ENCODE data around the gene DCAF8.

Gene DCAF8

GRCh38 chr1:160186246-160186645 lies 76.1 kb downstream of the DCAF8 start:
- DNase-seq (ENCODE audit: low read depth in 1 of 2, low spot score in 1 of 2): no peak

DNA sequence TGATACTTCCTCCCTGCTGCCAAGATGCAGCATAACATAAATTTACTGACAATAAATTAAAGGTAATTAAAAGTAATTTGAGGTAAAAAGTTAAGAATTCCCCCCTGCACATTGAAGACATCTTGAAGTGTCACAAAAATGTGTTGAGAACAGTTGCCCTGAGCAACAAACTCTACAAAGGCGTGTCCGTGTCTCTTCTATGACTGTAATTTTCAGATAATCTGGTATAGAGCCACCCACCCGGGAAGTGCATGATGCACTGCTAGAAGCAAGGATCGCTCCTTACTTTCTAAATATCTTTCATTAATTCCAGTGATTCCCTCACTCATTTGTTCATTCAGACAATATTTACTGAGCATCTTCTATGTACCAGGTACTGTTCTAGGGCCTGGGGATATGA lies 83.0 kb downstream of the DCAF8 start:
- no peak overlapping the region for H3K27ac ChIP-seq (replicated peaks)
- DNase-seq (ENCODE audit: low read depth in 1 of 2, low spot score in 1 of 2): no peak
- H3K27me3 ChIP-seq (ENCODE audit: insufficient read depth, poor library complexity, severe bottlenecking): no peaks in the 10 kb centered on the region
- no peak overlapping the region for H3K4me3 ChIP-seq (replicated peaks; ENCODE audit: insufficient read depth, low read length)
- TF ChIP-seq CTCF (IDR thresholded peaks at IDR 0.05; ENCODE audit: insufficient read depth, low read length) (no peak), SPI1 (IDR thresholded peaks at IDR 0.05; ENCODE audit: borderline replicate concordance, low read depth) (no peak), GABPA (IDR thresholded peaks at IDR 0.05; ENCODE audit: low read depth) (no peak), REST (IDR thresholded peaks at IDR 0.05; ENCODE audit: insufficient replicate concordance, low read depth) (no peak), POLR2AphosphoS5 (IDR thresholded peaks at IDR 0.05; ENCODE audit: low read depth) (no peak)

More at GRCh38 chr1:160186246-160186645, 76.1 kb downstream of the DCAF8 start:
- Histone ChIP-seq H3K4me3 (replicated peaks; ENCODE audit: insufficient read depth, low read length) (no peak overlapping the region), H3K27ac (replicated peaks) (no peak overlapping the region), H3K27me3 (ENCODE audit: insufficient read depth, poor library complexity, severe bottlenecking) (no peaks in the 10 kb centered on the region)
- no peak for TF ChIP-seq GABPA (IDR thresholded peaks at IDR 0.05; ENCODE audit: low read depth)
- TF ChIP-seq POLR2AphosphoS5 (IDR thresholded peaks at IDR 0.05; ENCODE audit: low read depth): no peak
- TF ChIP-seq SPI1 (IDR thresholded peaks at IDR 0.05; ENCODE audit: borderline replicate concordance, low read depth): no peak
- TF ChIP-seq CTCF (IDR thresholded peaks at IDR 0.05; ENCODE audit: insufficient read depth, low read length): no peak

DNA sequence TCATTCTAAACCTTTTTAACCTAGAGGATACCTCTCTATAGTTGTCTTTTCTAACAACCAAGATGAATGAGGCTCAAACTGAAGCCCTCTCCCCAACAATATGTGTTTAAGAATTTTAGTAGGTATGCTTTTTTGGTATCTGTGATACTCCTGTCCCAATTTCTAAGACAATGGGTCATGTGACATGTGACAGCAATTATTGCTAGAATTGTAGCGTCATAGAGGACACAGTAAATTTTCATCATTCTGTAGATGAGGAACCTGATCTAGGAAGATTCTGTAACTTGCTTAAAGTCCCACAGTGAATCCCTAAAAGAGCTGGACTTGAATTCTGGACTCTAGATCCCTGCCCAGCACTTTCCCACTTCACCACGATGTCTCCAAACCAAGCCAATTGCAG lies 83.6 kb downstream of the DCAF8 start:
- Histone ChIP-seq H3K27me3 (ENCODE audit: insufficient read depth, poor library complexity, severe bottlenecking) (no peaks in the 10 kb centered on the region), H3K4me3 (replicated peaks; ENCODE audit: insufficient read depth, low read length) (no peak overlapping the region), H3K27ac (replicated peaks) (no peak overlapping the region)
- TF ChIP-seq CTCF (IDR thresholded peaks at IDR 0.05; ENCODE audit: insufficient read depth, low read length) (no peak), REST (IDR thresholded peaks at IDR 0.05; ENCODE audit: insufficient replicate concordance, low read depth) (no peak), POLR2AphosphoS5 (IDR thresholded peaks at IDR 0.05; ENCODE audit: low read depth) (no peak), SPI1 (IDR thresholded peaks at IDR 0.05; ENCODE audit: borderline replicate concordance, low read depth) (no peak), GABPA (IDR thresholded peaks at IDR 0.05; ENCODE audit: low read depth) (no peak)
- no peak for DNase-seq (ENCODE audit: low read depth in 1 of 2, low spot score in 1 of 2)

GRCh38 chr1:160177667-160178066 lies 84.7 kb downstream of the DCAF8 start:
- Histone ChIP-seq H3K27ac (replicated peaks) (no peak overlapping the region), H3K4me3 (replicated peaks; ENCODE audit: insufficient read depth, low read length) (no peak overlapping the region), H3K27me3 (ENCODE audit: insufficient read depth, poor library complexity, severe bottlenecking) (no peaks in the 10 kb centered on the region)
- DNase-seq (ENCODE audit: low read depth in 1 of 2, low spot score in 1 of 2): no peak
- TF ChIP-seq GABPA (IDR thresholded peaks at IDR 0.05; ENCODE audit: low read depth): no peak
- no peak for TF ChIP-seq CTCF (IDR thresholded peaks at IDR 0.05; ENCODE audit: insufficient read depth, low read length)
- TF ChIP-seq POLR2AphosphoS5 (IDR thresholded peaks at IDR 0.05; ENCODE audit: low read depth): no peak
- no peak for TF ChIP-seq REST (IDR thresholded peaks at IDR 0.05; ENCODE audit: insufficient replicate concordance, low read depth)
- no peak for TF ChIP-seq SPI1 (IDR thresholded peaks at IDR 0.05; ENCODE audit: borderline replicate concordance, low read depth)

Measured in HL-60 (cell line).